GM12878 (cell line): ENCODE data around the gene CHST2. TPM values are rescaled to one million over a fixed set of nuclear protein-coding genes. Genes with fewer than 3 reads are reported as not detected.
A peak's percentile ranks its signal among the peaks of the same experiment; 100 is the strongest.

Source experiments
- ATAC-seq: fragments of 200-7000 bp; cut with Tn5 transposase; 3 replicates; pipeline ENCODE4 v1.9.1; 2020; ENCODE audit warnings: mild to moderate bottlenecking, moderate library complexity
- BruUV-seq: library from RNA; stranded (reverse); fragments of 400-500 nt; replicated peaks from 2 replicates; lab custom pipeline; 2021; lab: Mats Ljungman, UMichigan
- CTCF ChIA-PET: fragments of 300-600 bp; sonication (Branson Sonifier 250); formaldehyde crosslinking; extraction: SDS; loops from one replicate; lab custom pipeline; 2021; ENCODE audit warnings: inconsistent platforms; lab: Yijun Ruan, JAX
- POLR2A ChIA-PET: fragments of 350-600 bp; formaldehyde crosslinking; extraction: SDS; loops from one replicate; lab custom pipeline; 2021; ENCODE audit warnings: inconsistent platforms; lab: Charles Lee
- RAD21 ChIA-PET: fragments of 300-600 bp; sonication (Branson Sonifier 250); formaldehyde crosslinking; loops from one replicate; lab custom pipeline; 2023; ENCODE audit warnings: antibody characterized with exemption; ENCODE audit not compliant: unreplicated experiment; lab: Charles Lee
- SMC1A ChIA-PET: fragments of 300-600 bp; sonication (Branson Sonifier 250); formaldehyde crosslinking; loops from one replicate; lab custom pipeline; 2023; ENCODE audit not compliant: unreplicated experiment, uncharacterized antibody; lab: Charles Lee
- DNase-seq: peaks from one replicate; pipeline ENCODE4 v3.0.0-alpha.2; 2011; ENCODE audit warnings: low read depth, low spot score
- FAIRE-seq: peaks from 3 replicates; lab custom pipeline; 2011; peaks lifted over from hg19 to GRCh38; lab: Jason Lieb, UNC
- H2AFZ ChIP-seq: 2 replicates; pipeline ENCODE4 v1.6.0; 2011; ENCODE audit warnings: low read depth, low read length, control low read depth; ENCODE audit not compliant: control insufficient read depth
- H3K27ac ChIP-seq: 2 replicates; pipeline ENCODE4 v1.5.1; 2011; ENCODE audit warnings: control low read depth; ENCODE audit not compliant: control insufficient read depth, insufficient read depth
- H3K27me3 ChIP-seq, 2 experiments: replicated peaks in 1 of 2; 2 replicates each; pipeline versions ENCODE4 v1.6.0 to v1.6.1; 2011; ENCODE audit warnings: low read length in 1 of 2; ENCODE audit not compliant: control insufficient read depth in 2 of 2, insufficient read depth in 2 of 2
- H3K36me3 ChIP-seq, 2 experiments: 2 replicates each; pipeline ENCODE4 v1.5.1; 2011; ENCODE audit warnings: low read length in 1 of 2; ENCODE audit not compliant: control insufficient read depth in 2 of 2, insufficient read depth in 2 of 2
- H3K4me1 ChIP-seq: 2 replicates; pipeline ENCODE4 v1.6.1; 2011; ENCODE audit warnings: mild to moderate bottlenecking, low read length, moderate library complexity, mixed read lengths; ENCODE audit not compliant: control insufficient read depth, insufficient read depth
- H3K4me2 ChIP-seq: 2 replicates; pipeline ENCODE4 v1.6.0; 2011; ENCODE audit warnings: control low read depth; ENCODE audit not compliant: control insufficient read depth, insufficient read depth
- H3K4me3 ChIP-seq: fragments of 200-600 bp; sonication (generic); 2 replicates; pipeline ENCODE4 v1.5.1; 2016
- H3K79me2 ChIP-seq: 2 replicates; pipeline ENCODE4 v1.6.0; 2011; ENCODE audit warnings: low read length; ENCODE audit not compliant: control insufficient read depth, insufficient read depth
- H3K9ac ChIP-seq: 2 replicates; pipeline ENCODE4 v1.8.0; 2011; ENCODE audit warnings: low read length, control low read depth, mixed read lengths; ENCODE audit not compliant: control insufficient read depth, insufficient read depth
- H3K9me3 ChIP-seq: replicated peaks from 3 replicates; pipeline ENCODE4 v1.5.1; 2011; ENCODE audit warnings: mild to moderate bottlenecking, low read length; ENCODE audit not compliant: control insufficient read depth, insufficient read depth
- H4K20me1 ChIP-seq: 2 replicates; pipeline ENCODE4 v1.6.0; 2011; ENCODE audit not compliant: control insufficient read depth, insufficient read depth
- ASH2L ChIP-seq: fragments of 300-600, 200-600 bp; sonication (generic); IDR thresholded peaks from 2 replicates; pipeline ENCODE4 v1.6.1; 2017; ENCODE audit warnings: low read depth, mild to moderate bottlenecking, borderline replicate concordance
- ATF7 ChIP-seq: fragments of 450-650 bp; IDR thresholded peaks from 2 replicates; pipeline ENCODE4 v1.6.1; 2016; ENCODE audit warnings: low read depth, mild to moderate bottlenecking
- BACH1 ChIP-seq: fragments of 450-650 bp; IDR thresholded peaks from 2 replicates; pipeline ENCODE4 v1.6.1; 2017; ENCODE audit warnings: mild to moderate bottlenecking, borderline replicate concordance
- BCL11A ChIP-seq: IDR thresholded peaks from 2 replicates; pipeline ENCODE4 v1.6.1; 2011; ENCODE audit warnings: low read depth, low read length
- CBFB ChIP-seq: IDR thresholded peaks from 2 replicates; pipeline ENCODE4 v1.6.1; 2016; ENCODE audit warnings: antibody characterized with exemption, low read depth
- CREB1 ChIP-seq: IDR thresholded peaks from 2 replicates; pipeline ENCODE4 v1.6.1; 2012; ENCODE audit warnings: low read depth, mild to moderate bottlenecking, inconsistent platforms
- EED ChIP-seq: sonication (generic); IDR thresholded peaks from 2 replicates; pipeline ENCODE4 v1.6.1; 2016; ENCODE audit warnings: antibody characterized with exemption, low read depth
- ETV6 ChIP-seq, 2 experiments: fragments of 450-650 bp in 1 of 2; IDR thresholded peaks in 1 of 2; conservative IDR thresholded peaks in 1 of 2; 2 replicates each; pipeline ENCODE4 v1.6.1; 2014; ENCODE audit warnings: antibody characterized with exemption in 1 of 2, borderline replicate concordance in 1 of 2, low read depth in 1 of 2, mild to moderate bottlenecking in 1 of 2, moderate library complexity in 1 of 2
- EZH2 ChIP-seq: IDR thresholded peaks from 2 replicates; pipeline ENCODE4 v1.6.1; 2012; ENCODE audit warnings: low read depth, mild to moderate bottlenecking, control low read depth, inconsistent platforms, low read length, borderline replicate concordance; ENCODE audit not compliant: control insufficient read depth
- GABPA ChIP-seq: IDR thresholded peaks from 2 replicates; pipeline ENCODE4 v1.6.1; 2014; ENCODE audit warnings: antibody characterized with exemption, low read depth, mild to moderate bottlenecking, inconsistent platforms
- JUNB ChIP-seq: IDR thresholded peaks from 2 replicates; pipeline ENCODE4 v1.6.1; 2016; ENCODE audit warnings: antibody characterized with exemption, mild to moderate bottlenecking
- MEF2A ChIP-seq: IDR thresholded peaks from 2 replicates; pipeline ENCODE4 v1.6.1; 2011; ENCODE audit warnings: low read depth, mild to moderate bottlenecking, low read length, moderate library complexity; ENCODE audit not compliant: insufficient read depth
- MTA3 ChIP-seq: IDR thresholded peaks from 2 replicates; pipeline ENCODE4 v1.6.1; 2012; ENCODE audit warnings: low read length, inconsistent platforms, borderline replicate concordance
- MXI1 ChIP-seq: fragments of 150-350 bp; IDR thresholded peaks from 2 replicates; pipeline ENCODE4 v1.6.1; 2011; ENCODE audit warnings: low read depth, mild to moderate bottlenecking, inconsistent platforms, low read length, improper control_type of control experiment
- NFYA ChIP-seq: IDR thresholded peaks from 2 replicates; pipeline ENCODE4 v1.6.1; 2011; ENCODE audit warnings: low read depth, mild to moderate bottlenecking, low read length, improper control_type of control experiment, borderline replicate concordance
- NKRF ChIP-seq: fragments of 450-650 bp; conservative IDR thresholded peaks from 2 replicates; pipeline ENCODE4 v1.6.1; 2017; ENCODE audit warnings: mild to moderate bottlenecking, moderate library complexity
- SUPT20H ChIP-seq: IDR thresholded peaks from 2 replicates; pipeline ENCODE4 v1.6.1; 2011; ENCODE audit warnings: low read depth, mild to moderate bottlenecking, low read length, moderate library complexity, borderline replicate concordance; ENCODE audit not compliant: control insufficient read depth
- ZBED1 ChIP-seq: IDR thresholded peaks from 2 replicates; pipeline ENCODE4 v1.6.1; 2016; ENCODE audit warnings: borderline replicate concordance
- WGBS: methylation state at CpG from one replicate; pipeline ENCODE4 v1.1.6; 2016; ENCODE audit warnings: low lambda C conversion rate; ENCODE audit not compliant: insufficient replicate concordance, insufficient coverage; ENCODE audit errors: missing lambda C conversion rate; 5-methylcytosine and 5-hydroxymethylcytosine counted together
- in situ Hi-C: fragments of 300-500 bp; cut with MboI; formaldehyde crosslinking; loops from 9 replicates; pipeline ENCODE4 v1.14.3; 2018; ENCODE audit warnings: mixed read lengths
- intact Hi-C: fragments of 100-400 bp; cut with micrococcal nuclease; formaldehyde crosslinking; loops from one replicate; pipeline ENCODE4 v1.14.2; 2022; ENCODE audit not compliant: unreplicated experiment
- polyA plus RNA-seq, 11 experiments: library from polyadenylated mRNA; depleted of rRNA in 4 of 11; unstranded in 6 of 11; stranded (reverse) in 5 of 11; fragments of >200 nt; fragmentation: Nextera tagmentation in 4 of 11; fragmentation: Illumina TruSeq in 1 of 11; extraction: Ambion mirVana in 4 of 11; extraction: Trizol in 1 of 11; gene quantifications; 1 replicate in 1 of 11; 2 replicates in 10 of 11; pipeline versions ENCODE4 v1.2.1 to v1.2.3, GENCODE V29; 2011 to 2016; ENCODE audit warnings: inconsistent platforms in 2 of 11, missing spikeins in 2 of 11, low read depth in 1 of 11
- total RNA-seq, 4 experiments: library from RNA; depleted of rRNA in 3 of 4; stranded (reverse); fragments of >200 nt in 3 of 4; fragmentation: Illumina TruSeq in 1 of 4; extraction: Trizol in 1 of 4; gene quantifications; 2 replicates each; pipeline versions ENCODE4 v1.2.1 to v1.2.3, GENCODE V29; 2013 to 2021
- TF ChIP-seq, protein P1 (sequence below): fragments of 450-650 bp; IDR thresholded peaks from 2 replicates; pipeline ENCODE4 v1.6.1; 2017; ENCODE audit warnings: mild to moderate bottlenecking, low read depth, inconsistent platforms; ENCODE audit not compliant: poor library complexity, severe bottlenecking

CHST2 gene
- total and polyA plus RNA-seq, 10 of the 15 experiments (the other 5 are each of a cell fraction or from before 2014, with no cell fraction given), result 1.6 to 37.2 (median 8.8) TPM

- Histone ChIP-seq H2AFZ (no peak overlapping the region), H3K9me3 (no peaks in the 10 kb centered on the region), H3K79me2 (no peaks in the 10 kb centered on the region), H3K4me1 (peaks cover 15% of the 10 kb centered on the region), H3K4me2 (no peak overlapping the region), H3K4me3 (no peak overlapping the region), H3K27ac (no peak overlapping the region), H3K36me3 (no peaks in the 10 kb centered on the region), H3K27me3 (no peaks in the 10 kb centered on the region), H3K9ac (no peak overlapping the region), H4K20me1 (no peaks in the 10 kb centered on the region)
- ChIA-PET RAD21 (interaction anchor here (1.0 to 1.4 kb wide), 4 partner anchors 8 to 39 kb away, joined by 3 to 4 read pairs (median 4); no protein-coding TSS in a partner anchor), CTCF (interaction anchor here (1.0 to 1.4 kb wide), 3 partner anchors 9 to 74 kb away, joined by 3 to 4 read pairs (median 3); no protein-coding TSS in a partner anchor), SMC1A (interaction anchor here (0.9 to 1.5 kb wide), 4 partner anchors 22 to 39 kb away, joined by 3 to 4 read pairs (median 4); no protein-coding TSS in a partner anchor), POLR2A (no interaction called here)
- ATAC-seq (peak; percentile 56), DNase-seq (no peak), FAIRE-seq (no peak)
- WGBS, result 35% methylated on average over 3 of the region's 3 CpGs
- in situ Hi-C loops (no loop called here), intact Hi-C loops (no loop called here)
- BruUV-seq, result no TSS peak
- TF ChIP-seq EZH2, result no peak
- TF ChIP-seq ASH2L, result no peak
- TF ChIP-seq, protein P1, sequence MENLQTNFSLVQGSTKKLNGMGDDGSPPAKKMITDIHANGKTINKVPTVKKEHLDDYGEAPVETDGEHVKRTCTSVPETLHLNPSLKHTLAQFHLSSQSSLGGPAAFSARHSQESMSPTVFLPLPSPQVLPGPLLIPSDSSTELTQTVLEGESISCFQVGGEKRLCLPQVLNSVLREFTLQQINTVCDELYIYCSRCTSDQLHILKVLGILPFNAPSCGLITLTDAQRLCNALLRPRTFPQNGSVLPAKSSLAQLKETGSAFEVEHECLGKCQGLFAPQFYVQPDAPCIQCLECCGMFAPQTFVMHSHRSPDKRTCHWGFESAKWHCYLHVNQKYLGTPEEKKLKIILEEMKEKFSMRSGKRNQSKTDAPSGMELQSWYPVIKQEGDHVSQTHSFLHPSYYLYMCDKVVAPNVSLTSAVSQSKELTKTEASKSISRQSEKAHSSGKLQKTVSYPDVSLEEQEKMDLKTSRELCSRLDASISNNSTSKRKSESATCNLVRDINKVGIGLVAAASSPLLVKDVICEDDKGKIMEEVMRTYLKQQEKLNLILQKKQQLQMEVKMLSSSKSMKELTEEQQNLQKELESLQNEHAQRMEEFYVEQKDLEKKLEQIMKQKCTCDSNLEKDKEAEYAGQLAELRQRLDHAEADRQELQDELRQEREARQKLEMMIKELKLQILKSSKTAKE, result no peak
- TF ChIP-seq JUNB, result peak; percentile 92
- TF ChIP-seq ETV6 (conservative IDR thresholded peaks at IDR 0.05 in 1 of 2, IDR thresholded peaks at IDR 0.05 in 1 of 2; ENCODE audit: borderline replicate concordance in 1 of 2, low read depth in 1 of 2), result peak in 1 of 2 experiments; percentile 37; a peak in 1 of 4 replicates
- 0 out of 2 replicates have a peak, but pooled peaks have one; percentile 41 for TF ChIP-seq MTA3
- peak; percentile 67 for TF ChIP-seq MEF2A
- no peak for TF ChIP-seq NFYA
- 0 out of 2 replicates have a peak, but pooled peaks have one; percentile 24 for TF ChIP-seq GABPA
- TF ChIP-seq BACH1, result no peak
- no peak for TF ChIP-seq MXI1
- no peak for TF ChIP-seq NKRF
- TF ChIP-seq CREB1, result peak; percentile 56; the same call in 1 of the 2 replicates
- TF ChIP-seq CBFB, result 0 out of 2 replicates have a peak, but pooled peaks have one; percentile 36
- peak; percentile 58; the same call in 1 of the 2 replicates for TF ChIP-seq ZBED1
- TF ChIP-seq BCL11A, result peak; percentile 18; the same call in 1 of the 2 replicates
- no peak for TF ChIP-seq SUPT20H
- no peak for TF ChIP-seq ATF7
- TF ChIP-seq EED, result peak; percentile 12
Measured at GRCh38 chr3:143132246-143132980, 12.8 kb downstream of the CHST2 start.
